Stimulated activated CD8-positive, alpha-beta memory T cell treated with anti-CD3 and anti-CD28 coated beads, Interleukin-2, amount 100 ng/mL, for 1 hour (primary cell): ENCODE measurements around the gene CACNB3.
"Not testable (repeated sequence)": the region's sequence is repeated elsewhere in the genome, so short reads cannot be mapped to it uniquely, and the experiment has no call there.

ENCODE experiments used
- DNase-seq, 2 donors: peaks; one replicate each; pipeline ENCODE4 v3.0.0-alpha.2; 2020; ENCODE audit warnings: low read depth in 2 of 2

Gene CACNB3

GRCh38 chr12:48854932-48855331, 36.6 kb downstream of the CACNB3 start:
- DNase-seq, result not testable (repeated sequence)

DNA sequence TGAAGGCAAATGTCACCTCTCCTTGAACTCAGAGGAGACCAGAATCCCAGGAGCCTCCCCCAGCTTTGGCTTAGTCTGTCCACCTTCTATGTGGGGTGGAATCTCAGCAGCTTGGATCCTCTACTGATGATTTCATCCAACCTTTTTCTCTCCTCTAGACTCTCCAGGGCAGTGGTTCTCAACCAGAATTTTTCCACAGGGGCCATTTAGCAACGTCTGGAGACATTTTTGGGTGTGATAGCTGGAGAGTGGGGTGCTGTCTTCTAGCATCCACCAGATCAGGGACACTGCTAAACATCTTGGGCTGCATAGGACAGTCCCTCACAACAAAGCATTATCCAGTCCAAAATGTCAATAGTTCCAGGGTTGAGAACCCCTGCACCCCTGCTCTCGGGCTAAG, 38.1 kb downstream of the CACNB3 start:
- DNase-seq, result no peak

- DNase-seq, result no peak
These were observed 39.1 kb downstream of the CACNB3 start for GRCh38 chr12:48857278-48857994.

- DNase-seq, result no peak
These were observed 39.7 kb downstream of the CACNB3 start for GRCh38 chr12:48858043-48858442.

DNA sequence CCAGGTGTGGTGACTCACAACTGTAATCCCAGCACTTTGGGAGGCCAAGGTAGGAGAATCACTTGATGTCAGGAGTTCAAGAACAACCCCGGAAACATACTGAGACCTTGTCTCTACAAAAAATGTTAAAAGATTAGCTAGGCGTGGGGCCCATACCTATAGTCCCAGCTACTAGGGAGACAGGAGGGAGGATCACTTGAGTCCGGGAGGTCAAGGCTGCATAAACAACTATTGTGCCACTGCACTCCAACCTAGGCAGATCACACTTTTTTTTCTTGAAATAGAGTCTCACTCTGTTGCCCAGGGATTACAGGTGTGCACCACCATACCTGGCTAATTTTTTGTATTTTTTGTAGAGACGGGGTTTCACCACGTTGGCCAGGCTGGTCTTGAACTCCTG, 41.3 kb downstream of the CACNB3 start:
- DNase-seq, result no peak

DNA sequence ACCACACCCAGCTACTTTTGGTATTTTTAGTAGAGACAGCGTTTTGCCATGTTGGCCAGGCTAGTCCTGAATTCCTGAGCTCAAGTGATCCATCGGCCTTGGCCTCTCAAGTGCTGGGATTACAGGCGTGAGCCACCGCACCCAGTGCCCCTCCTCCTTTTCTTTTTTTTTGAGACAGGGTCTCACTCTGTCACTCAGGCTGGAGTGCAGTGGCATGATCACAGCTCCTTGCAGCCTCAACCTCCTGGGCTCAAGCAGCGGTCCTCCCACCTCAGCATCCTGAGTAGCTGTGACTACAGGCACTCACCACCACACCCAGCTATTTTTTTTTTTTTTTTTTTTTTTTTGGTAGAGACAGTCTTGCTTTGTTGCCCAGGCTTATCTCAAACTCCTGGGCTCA, 41.9 kb downstream of the CACNB3 start:
- not testable (repeated sequence) for DNase-seq

DNA sequence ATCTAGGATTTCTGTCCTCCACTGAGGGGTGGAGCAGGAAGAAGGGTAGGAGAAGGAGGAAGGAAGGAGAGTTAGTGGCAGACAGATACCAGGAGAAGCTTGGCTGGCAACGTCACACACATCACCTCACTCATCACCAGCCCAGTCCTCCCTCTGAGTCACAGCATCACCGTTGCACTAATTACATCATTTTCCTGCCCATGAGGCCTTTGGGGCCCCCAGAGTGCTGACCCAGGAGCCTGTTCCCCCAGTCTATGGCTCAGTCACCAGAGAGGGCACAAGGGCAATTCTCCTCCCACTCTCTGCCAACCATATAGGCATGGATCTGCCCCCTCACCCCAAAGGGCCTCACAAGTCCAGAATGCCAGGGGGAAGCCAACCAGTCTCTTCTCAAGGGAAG, 42.8 kb downstream of the CACNB3 start:
- DNase-seq, result no peak

GRCh38 chr12:48862760-48863159, 44.5 kb downstream of the CACNB3 start:
- no peak for DNase-seq

- DNase-seq, result no peak
These were observed 45.0 kb downstream of the CACNB3 start for GRCh38 chr12:48863291-48863690.

GRCh38 chr12:48865281-48866051, 47.2 kb downstream of the CACNB3 start, which contains the start of gene RND1:
TSS of gene RND1 (minus strand) at chr12:48865870. CDS start at chr12:48865767, 103 bp downstream.
- DNase-seq, result peak; percentile 55 to 70

GRCh38 chr12:48866052-48866711, 47.9 kb downstream of the CACNB3 start:
- DNase-seq, result no peak

- no peak for DNase-seq
These were observed 50.2 kb downstream of the CACNB3 start for GRCh38 chr12:48868451-48868850.

- no peak for DNase-seq
These were observed 50.9 kb downstream of the CACNB3 start for GRCh38 chr12:48869191-48869590.

DNA sequence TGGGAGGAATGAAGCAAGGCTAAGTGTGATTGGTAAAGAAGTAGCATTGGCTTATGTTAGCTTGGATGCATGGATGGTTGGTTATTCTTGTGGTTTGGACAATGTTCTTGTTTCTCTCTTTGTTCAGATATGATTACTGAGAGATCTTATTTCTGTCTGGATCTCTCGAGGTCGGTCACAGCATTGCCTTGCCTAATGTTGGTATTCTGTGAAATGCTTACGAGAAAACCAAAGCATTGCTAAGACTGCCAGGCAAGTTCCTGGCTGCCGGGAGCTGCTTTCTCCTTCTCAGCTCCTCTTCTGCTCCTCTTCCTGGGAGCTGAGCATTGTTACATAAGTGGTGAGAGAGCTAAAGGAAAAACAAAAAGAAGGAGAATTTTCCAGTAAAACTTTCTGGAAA, 54.8 kb downstream of the CACNB3 start:
- DNase-seq, result no peak

- DNase-seq, result not testable (repeated sequence)
These were observed 55.2 kb downstream of the CACNB3 start for GRCh38 chr12:48873534-48873933.

- no peak for DNase-seq
These were observed 57.7 kb downstream of the CACNB3 start for GRCh38 chr12:48875944-48876515.
